HUES64 (cell line): ENCODE results near the gene COL4A1.

ENCODE experiments used
- H3K27ac ChIP-seq: 2 replicates; pipeline ENCODE4 v1.7.0; 2013; ENCODE audit warnings: low read depth, low read length, inconsistent platforms
- H3K27me3 ChIP-seq: 2 replicates; pipeline ENCODE4 v1.6.1; 2013; ENCODE audit warnings: mild to moderate bottlenecking, low read length; ENCODE audit not compliant: insufficient read depth
- H3K36me3 ChIP-seq: 2 replicates; pipeline ENCODE4 v1.6.1; 2013; ENCODE audit warnings: mild to moderate bottlenecking, low read length; ENCODE audit not compliant: insufficient read depth
- H3K4me1 ChIP-seq: 2 replicates; pipeline ENCODE4 v1.6.1; 2013; ENCODE audit warnings: mild to moderate bottlenecking, low read length, moderate library complexity; ENCODE audit not compliant: insufficient read depth
- H3K4me3 ChIP-seq: 2 replicates; pipeline ENCODE4 v1.5.1; 2013; ENCODE audit warnings: mild to moderate bottlenecking, low read length, moderate library complexity
- H3K9ac ChIP-seq: 2 replicates; pipeline ENCODE4 v1.6.1; 2013; ENCODE audit warnings: mild to moderate bottlenecking, low read depth, low read length
- H3K9me3 ChIP-seq: 2 replicates; pipeline ENCODE4 v1.6.1; 2013; ENCODE audit warnings: low read depth, low read length; ENCODE audit not compliant: insufficient read depth
- WGBS: fragments of 150-250, 120-280 bp; methylation state at CpG from one replicate; pipeline ENCODE4 v1.1.7; 2013; ENCODE audit warnings: missing lambda C conversion rate; 5-methylcytosine and 5-hydroxymethylcytosine counted together

COL4A1 gene

GRCh38 chr13:110289174-110289573 lies 17.8 kb downstream of the COL4A1 start:
- Histone ChIP-seq H3K4me3 (no peak overlapping the region), H3K27ac (no peak overlapping the region), H3K4me1 (no peaks in the 10 kb centered on the region; the same call in 1 of the 2 replicates), H3K36me3 (no peaks in the 10 kb centered on the region), H3K9ac (no peak overlapping the region), H3K9me3 (no peaks in the 10 kb centered on the region), H3K27me3 (no peaks in the 10 kb centered on the region)
- WGBS, result 96% methylated on average over 9 of the region's 9 CpGs

DNA sequence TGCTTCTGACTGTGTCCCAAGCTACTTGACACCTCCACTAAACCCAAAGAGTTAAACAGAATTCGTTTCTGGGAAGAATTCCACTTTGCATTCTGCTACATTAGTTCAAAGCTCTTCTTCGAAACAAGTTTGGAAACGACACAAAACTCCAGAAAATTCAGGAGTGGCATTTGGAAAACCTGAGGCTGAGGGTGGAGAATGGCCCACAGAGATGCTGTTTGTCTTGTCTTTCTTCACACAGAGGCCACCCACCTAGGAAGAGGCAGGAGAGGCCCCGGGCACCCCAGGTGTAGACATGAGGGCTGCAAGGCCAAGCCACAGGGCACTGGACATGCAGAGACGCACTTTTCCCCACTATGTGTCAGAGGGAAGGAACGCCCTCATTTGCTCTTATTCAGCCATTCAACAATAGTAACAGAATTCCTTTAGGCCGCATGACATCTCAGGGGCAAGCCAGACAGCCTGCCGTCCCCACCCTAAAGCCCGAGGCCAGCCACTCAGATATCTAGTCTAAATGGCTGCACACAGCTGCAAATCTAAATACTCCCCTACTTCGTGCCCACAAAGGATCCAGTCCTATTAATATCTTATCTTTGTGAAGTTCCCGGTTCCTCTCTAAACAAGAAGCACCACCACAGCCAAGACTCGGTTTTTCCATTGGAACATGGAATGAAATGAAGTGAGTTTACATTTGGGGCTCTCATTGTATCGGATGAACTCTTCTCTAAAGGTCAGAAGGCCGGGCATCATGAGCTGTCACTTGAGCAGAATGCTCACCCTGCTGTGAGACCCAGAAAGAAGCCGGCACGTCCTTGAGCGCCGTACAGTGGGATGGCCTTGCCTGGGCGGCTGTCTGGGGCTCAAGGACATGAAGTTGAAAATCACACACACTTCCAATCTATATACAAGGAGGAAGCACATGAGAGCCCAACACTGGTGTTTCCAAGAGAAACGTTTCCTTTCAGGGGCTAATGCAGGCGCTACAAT lies 19.8 kb downstream of the COL4A1 start:
- Histone ChIP-seq H3K27me3 (no peaks in the 10 kb centered on the region), H3K4me1 (no peaks in the 10 kb centered on the region; the same call in 1 of the 2 replicates), H3K9me3 (no peaks in the 10 kb centered on the region), H3K9ac (no peak overlapping the region), H3K36me3 (no peaks in the 10 kb centered on the region; the same call in 1 of the 2 replicates), H3K4me3 (no peak overlapping the region), H3K27ac (no peak overlapping the region)
- WGBS, result 93% methylated on average over 21 of the region's 21 CpGs

DNA sequence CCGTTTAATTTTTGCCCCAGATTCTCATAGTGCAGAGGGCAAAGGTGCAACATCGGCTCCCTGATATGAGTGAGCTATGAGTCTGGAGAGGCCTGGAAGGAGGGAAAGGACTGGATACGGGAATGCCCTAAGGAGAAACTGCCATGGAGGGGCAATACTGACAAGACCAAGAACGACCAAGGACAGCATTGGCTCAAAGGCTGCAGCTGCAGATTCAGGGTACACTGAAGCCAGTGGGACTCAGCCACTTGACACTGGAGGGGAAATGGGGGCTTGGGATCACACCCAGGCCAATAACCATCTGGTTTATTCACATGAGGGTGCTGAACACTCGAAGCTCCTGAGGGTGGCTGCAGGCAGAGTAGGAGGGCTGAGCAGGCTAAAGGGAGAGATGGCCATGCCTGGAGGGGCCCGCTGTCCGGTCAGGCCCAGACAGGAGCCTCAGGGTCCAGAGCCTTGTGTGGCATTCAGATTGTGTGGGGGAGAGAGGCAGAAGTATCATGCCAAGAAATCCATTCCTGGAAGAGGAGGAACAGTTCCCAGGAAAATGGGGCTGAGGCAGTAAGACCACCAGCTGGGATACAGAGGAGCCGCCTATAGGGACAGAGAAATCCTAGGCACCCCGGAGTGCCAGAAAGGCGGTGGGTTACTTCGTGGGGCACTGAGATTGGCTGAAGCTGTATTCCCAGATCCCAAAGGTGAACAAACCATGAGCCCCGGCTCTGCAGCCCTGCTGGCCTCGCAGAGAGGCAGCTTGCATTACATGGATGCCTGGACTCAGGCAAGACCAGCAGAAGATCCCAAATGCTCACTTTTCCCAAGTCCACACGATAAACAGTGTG lies 20.7 kb downstream of the COL4A1 start:
- WGBS, result 90% methylated on average over 14 of the region's 14 CpGs
- no peak overlapping the region for H3K27ac ChIP-seq
- H3K9me3 ChIP-seq, result no peaks in the 10 kb centered on the region
- H3K4me1 ChIP-seq, result no peaks in the 10 kb centered on the region; the same call in 1 of the 2 replicates
- H3K27me3 ChIP-seq, result no peaks in the 10 kb centered on the region
- H3K4me3 ChIP-seq, result no peak overlapping the region
- H3K36me3 ChIP-seq, result no peaks in the 10 kb centered on the region; the same call in 1 of the 2 replicates
- H3K9ac ChIP-seq, result no peak overlapping the region

GRCh38 chr13:110284779-110285484 lies 22.0 kb downstream of the COL4A1 start:
- H3K4me3 ChIP-seq, result no peak overlapping the region
- 91% methylated on average over 11 of the region's 11 CpGs for WGBS
- H3K4me1 ChIP-seq, result no peaks in the 10 kb centered on the region; the same call in 1 of the 2 replicates
- H3K9ac ChIP-seq, result no peak overlapping the region
- no peak overlapping the region for H3K27ac ChIP-seq
- H3K27me3 ChIP-seq, result no peaks in the 10 kb centered on the region
- H3K36me3 ChIP-seq, result no peaks in the 10 kb centered on the region; the same call in 1 of the 2 replicates
- H3K9me3 ChIP-seq, result no peaks in the 10 kb centered on the region

- H3K36me3 ChIP-seq, result no peaks in the 10 kb centered on the region; the same call in 1 of the 2 replicates
- no peaks in the 10 kb centered on the region for H3K27me3 ChIP-seq
- no peak overlapping the region for H3K27ac ChIP-seq
- no peaks in the 10 kb centered on the region for H3K9me3 ChIP-seq
- no peak overlapping the region for H3K4me3 ChIP-seq
- no peaks in the 10 kb centered on the region; the same call in 1 of the 2 replicates for H3K4me1 ChIP-seq
- WGBS, result 97% methylated on average over 7 of the region's 7 CpGs
- no peak overlapping the region for H3K9ac ChIP-seq
Observed at GRCh38 chr13:110283736-110284517, 23.0 kb downstream of the COL4A1 start.

GRCh38 chr13:110282316-110282841 lies 24.6 kb downstream of the COL4A1 start:
- H3K27ac ChIP-seq, result no peak overlapping the region
- H3K36me3 ChIP-seq, result no peaks in the 10 kb centered on the region; the same call in 1 of the 2 replicates
- no peak overlapping the region for H3K9ac ChIP-seq
- H3K4me1 ChIP-seq, result no peaks in the 10 kb centered on the region; the same call in 1 of the 2 replicates
- 90% methylated on average over 1 of the region's 1 CpG for WGBS
- H3K4me3 ChIP-seq, result no peak overlapping the region
- H3K9me3 ChIP-seq, result no peaks in the 10 kb centered on the region
- no peaks in the 10 kb centered on the region for H3K27me3 ChIP-seq

GRCh38 chr13:110281736-110282135 lies 25.2 kb downstream of the COL4A1 start:
- no peak overlapping the region for H3K27ac ChIP-seq
- H3K9me3 ChIP-seq, result no peaks in the 10 kb centered on the region
- H3K9ac ChIP-seq, result no peak overlapping the region
- H3K27me3 ChIP-seq, result no peaks in the 10 kb centered on the region
- H3K4me3 ChIP-seq, result no peak overlapping the region
- 95% methylated on average over 5 of the region's 5 CpGs for WGBS
- H3K36me3 ChIP-seq, result no peaks in the 10 kb centered on the region; the same call in 1 of the 2 replicates
- no peaks in the 10 kb centered on the region; the same call in 1 of the 2 replicates for H3K4me1 ChIP-seq

- no peak overlapping the region for H3K27ac ChIP-seq
- H3K4me1 ChIP-seq, result no peaks in the 10 kb centered on the region
- H3K4me3 ChIP-seq, result no peak overlapping the region
- WGBS, result 92% methylated on average over 7 of the region's 7 CpGs
- no peak overlapping the region for H3K9ac ChIP-seq
- no peaks in the 10 kb centered on the region for H3K27me3 ChIP-seq
- no peaks in the 10 kb centered on the region; the same call in 1 of the 2 replicates for H3K36me3 ChIP-seq
- H3K9me3 ChIP-seq, result no peaks in the 10 kb centered on the region
Observed at GRCh38 chr13:110280985-110281688, 25.8 kb downstream of the COL4A1 start.

GRCh38 chr13:110280231-110280813 lies 26.6 kb downstream of the COL4A1 start:
- Histone ChIP-seq H3K4me3 (no peak overlapping the region), H3K27me3 (no peaks in the 10 kb centered on the region), H3K4me1 (no peaks in the 10 kb centered on the region), H3K36me3 (no peaks in the 10 kb centered on the region; the same call in 1 of the 2 replicates), H3K27ac (no peak overlapping the region), H3K9me3 (no peaks in the 10 kb centered on the region), H3K9ac (no peak overlapping the region)
- WGBS, result 96% methylated on average over 7 of the region's 9 CpGs
